ENCODE results near the gene MAGI1.

DNA sequence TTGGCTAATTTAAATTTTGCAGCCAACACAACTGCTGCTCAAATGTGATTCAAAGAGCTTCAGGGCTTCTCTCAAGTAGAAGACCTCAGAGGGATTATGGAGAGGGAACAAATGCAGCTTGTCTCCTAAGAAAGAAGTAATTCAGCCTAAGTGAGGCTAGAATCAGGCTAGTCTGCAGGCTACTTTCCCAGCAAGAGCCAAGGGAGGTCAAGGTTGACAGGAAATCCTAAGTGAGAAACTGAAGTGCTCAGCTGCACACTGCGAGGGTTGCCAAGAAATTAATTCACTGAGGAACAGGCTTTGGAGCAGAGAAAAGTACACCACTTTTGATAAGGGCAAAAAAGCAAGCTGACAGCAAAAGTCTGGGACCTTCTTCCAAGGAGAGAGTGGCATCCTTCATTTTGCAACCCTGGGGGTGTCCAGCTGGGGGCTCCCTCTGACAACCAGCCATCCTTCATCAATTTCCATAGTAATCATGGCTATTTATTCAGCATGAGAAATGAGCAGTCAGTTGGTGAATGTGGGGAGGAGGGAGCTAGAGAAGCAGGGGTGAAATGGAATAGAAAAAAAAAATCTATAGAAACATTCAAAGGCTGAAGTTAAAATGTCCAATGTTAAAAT, 704.6 kb downstream of the MAGI1 start:
- no peak for TF ChIP-seq GATA3 (IDR thresholded peaks at IDR 0.05; ENCODE audit: low read depth, low read length)
- no peak for TF ChIP-seq GATA2 (IDR thresholded peaks at IDR 0.05; ENCODE audit: low read depth, low read length)

Data from SH-SY5Y (cell line).